Hepatocyte (in vitro differentiated cells): ENCODE results near the gene NUDT22.
A peak's percentile ranks its signal among the peaks of the same experiment; 100 is the strongest.

ENCODE experiments used
- EZH2 ChIP-seq: fragments of 200-600 bp; sonication (generic); IDR thresholded peaks from 2 replicates; pipeline ENCODE4 v1.6.1; 2016; ENCODE audit warnings: antibody characterized with exemption, mild to moderate bottlenecking, borderline replicate concordance
- EZH2phosphoT487 ChIP-seq: fragments of 200-600 bp; sonication (generic); IDR thresholded peaks from one replicate; pipeline ENCODE4 v1.6.1; 2018; ENCODE audit warnings: antibody characterized with exemption, mild to moderate bottlenecking, low read depth, moderate library complexity; ENCODE audit not compliant: unreplicated experiment, severe bottlenecking
- TF ChIP-seq, protein P1 (sequence below): fragments of 200-600 bp; sonication (generic); IDR thresholded peaks from 2 replicates; pipeline ENCODE4 v1.5.1; 2016; ENCODE audit warnings: antibody characterized with exemption, mild to moderate bottlenecking; ENCODE audit not compliant: poor library complexity

- TF ChIP-seq, protein P1, sequence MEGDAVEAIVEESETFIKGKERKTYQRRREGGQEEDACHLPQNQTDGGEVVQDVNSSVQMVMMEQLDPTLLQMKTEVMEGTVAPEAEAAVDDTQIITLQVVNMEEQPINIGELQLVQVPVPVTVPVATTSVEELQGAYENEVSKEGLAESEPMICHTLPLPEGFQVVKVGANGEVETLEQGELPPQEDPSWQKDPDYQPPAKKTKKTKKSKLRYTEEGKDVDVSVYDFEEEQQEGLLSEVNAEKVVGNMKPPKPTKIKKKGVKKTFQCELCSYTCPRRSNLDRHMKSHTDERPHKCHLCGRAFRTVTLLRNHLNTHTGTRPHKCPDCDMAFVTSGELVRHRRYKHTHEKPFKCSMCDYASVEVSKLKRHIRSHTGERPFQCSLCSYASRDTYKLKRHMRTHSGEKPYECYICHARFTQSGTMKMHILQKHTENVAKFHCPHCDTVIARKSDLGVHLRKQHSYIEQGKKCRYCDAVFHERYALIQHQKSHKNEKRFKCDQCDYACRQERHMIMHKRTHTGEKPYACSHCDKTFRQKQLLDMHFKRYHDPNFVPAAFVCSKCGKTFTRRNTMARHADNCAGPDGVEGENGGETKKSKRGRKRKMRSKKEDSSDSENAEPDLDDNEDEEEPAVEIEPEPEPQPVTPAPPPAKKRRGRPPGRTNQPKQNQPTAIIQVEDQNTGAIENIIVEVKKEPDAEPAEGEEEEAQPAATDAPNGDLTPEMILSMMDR: peak; percentile 40
- TF ChIP-seq EZH2: no peak
- TF ChIP-seq EZH2phosphoT487: no peak
Measured at GRCh38 chr11:64185175-64185692, 40.8 kb upstream of the NUDT22 start.
